ENCODE measurements around the gene CYP3A5. TPM values are rescaled to one million over a fixed set of nuclear protein-coding genes. Genes with fewer than 3 reads are reported as not detected.
A peak's percentile ranks its signal among the peaks of the same experiment; 100 is the strongest.
"Not testable (repeated sequence)": the region's sequence is repeated elsewhere in the genome, so short reads cannot be mapped to it uniquely, and the experiment has no call there.

Gene CYP3A5
- total RNA-seq, 1 experiment from 2014 or later, result not detected

GRCh38 chr7:99639267-99639666 lies 40.5 kb downstream of the CYP3A5 start:
- intact Hi-C loops (cut with micrococcal nuclease), result no loop called here
- Histone ChIP-seq H3K27me3 (ENCODE audit: low read length) (no peaks in the 10 kb centered on the region), H3F3A (ENCODE audit: low read length, unreplicated experiment) (no peaks in the 10 kb centered on the region), H3K9me3 (ENCODE audit: low read length) (no peaks in the 10 kb centered on the region), H3K4me1 (ENCODE audit: insufficient read depth, low read length) (peaks cover 6% of the 10 kb centered on the region), H3K27ac (ENCODE audit: low read length) (no peak overlapping the region), H3K36me3 (ENCODE audit: low read depth, low read length) (no peaks in the 10 kb centered on the region), H3K4me2 (ENCODE audit: low read length) (no peak overlapping the region), H3K79me2 (ENCODE audit: low read length) (no peaks in the 10 kb centered on the region), H3K4me3 (ENCODE audit: low read length) (no peak overlapping the region), H4K20me1 (ENCODE audit: low read length) (no peaks in the 10 kb centered on the region), H2AFZ (ENCODE audit: low read length) (no peak overlapping the region), H3K9ac (ENCODE audit: low read length) (no peak overlapping the region), H3K9me2 (replicated peaks; ENCODE audit: low read length) (no peaks in the 10 kb centered on the region)
- ATAC-seq, result no peak
- TF ChIP-seq EZH2 (IDR thresholded peaks at IDR 0.05; ENCODE audit: low read length, unreplicated experiment) (no peak), CTCF (conservative IDR thresholded peaks at IDR 0.05; ENCODE audit: low read depth, low read length) (no peak), EZH2phosphoT487 (IDR thresholded peaks at IDR 0.05; ENCODE audit: borderline replicate concordance, low read length) (no peak)
- DNase-seq, result no peak
- POLR2A ChIA-PET (ENCODE audit: unreplicated experiment), result no interaction called here
- CTCF ChIA-PET, result no interaction called here
- BruUV-seq (replicated peaks), result no TSS peak

- Histone ChIP-seq H3K36me3 (ENCODE audit: low read depth, low read length) (no peaks in the 10 kb centered on the region), H3K79me2 (ENCODE audit: low read length) (no peaks in the 10 kb centered on the region), H4K20me1 (ENCODE audit: low read length) (no peaks in the 10 kb centered on the region), H3K4me1 (ENCODE audit: insufficient read depth, low read length) (peaks cover 6% of the 10 kb centered on the region; the same call in 1 of the 2 replicates), H3K9me2 (replicated peaks; ENCODE audit: low read length) (no peaks in the 10 kb centered on the region), H2AFZ (ENCODE audit: low read length) (no peak overlapping the region), H3K9ac (ENCODE audit: low read length) (no peak overlapping the region), H3K9me3 (ENCODE audit: low read length) (no peaks in the 10 kb centered on the region), H3K4me2 (ENCODE audit: low read length) (no peak overlapping the region), H3F3A (ENCODE audit: low read length, unreplicated experiment) (no peaks in the 10 kb centered on the region), H3K27me3 (ENCODE audit: low read length) (no peaks in the 10 kb centered on the region), H3K27ac (ENCODE audit: low read length) (no peak overlapping the region), H3K4me3 (ENCODE audit: low read length) (no peak overlapping the region)
- no TSS peak for BruUV-seq (replicated peaks)
- POLR2A ChIA-PET (ENCODE audit: unreplicated experiment), result no interaction called here
- intact Hi-C loops (cut with micrococcal nuclease), result no loop called here
- no peak for DNase-seq
- TF ChIP-seq EZH2phosphoT487 (IDR thresholded peaks at IDR 0.05; ENCODE audit: borderline replicate concordance, low read length), result no peak
- TF ChIP-seq CTCF (conservative IDR thresholded peaks at IDR 0.05; ENCODE audit: low read depth, low read length), result no peak
- TF ChIP-seq EZH2 (IDR thresholded peaks at IDR 0.05; ENCODE audit: low read length, unreplicated experiment), result no peak
- ATAC-seq, result no peak
- CTCF ChIA-PET, result no interaction called here
These were observed 41.1 kb downstream of the CYP3A5 start for GRCh38 chr7:99638731-99639130.

DNA sequence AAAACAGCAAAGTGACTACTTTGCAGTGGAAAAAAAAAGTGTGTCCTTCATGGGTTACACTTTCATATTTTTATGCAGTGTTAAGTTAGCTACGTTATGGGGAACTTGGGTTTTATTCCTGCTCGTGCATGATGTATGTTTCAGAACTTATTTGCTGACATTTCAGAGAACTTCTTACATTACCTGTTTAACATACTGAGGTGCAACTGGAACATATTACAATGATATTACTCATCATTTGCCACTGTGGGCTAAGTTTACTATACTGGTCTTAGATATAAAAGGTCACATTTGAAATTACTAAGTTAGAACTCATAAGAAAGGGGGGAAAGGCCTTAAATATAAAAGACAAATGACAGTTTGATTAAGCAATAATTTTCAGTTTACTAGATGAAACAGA lies 42.4 kb downstream of the CYP3A5 start:
- intact Hi-C loops (cut with micrococcal nuclease); H3K27me3 ChIP-seq (ENCODE audit: low read length); POLR2A ChIA-PET (ENCODE audit: unreplicated experiment); H3K9me3 ChIP-seq (ENCODE audit: low read length); H3F3A ChIP-seq (ENCODE audit: low read length, unreplicated experiment); H4K20me1 ChIP-seq (ENCODE audit: low read length); H3K9me2 ChIP-seq (replicated peaks; ENCODE audit: low read length); H3K4me3 ChIP-seq (ENCODE audit: low read length); CTCF ChIA-PET; H3K4me1 ChIP-seq (ENCODE audit: insufficient read depth, low read length); BruUV-seq (replicated peaks); H2AFZ ChIP-seq (ENCODE audit: low read length); H3K4me2 ChIP-seq (ENCODE audit: low read length); H3K9ac ChIP-seq (ENCODE audit: low read length); H3K79me2 ChIP-seq (ENCODE audit: low read length); H3K36me3 ChIP-seq (ENCODE audit: low read depth, low read length); H3K27ac ChIP-seq (ENCODE audit: low read length): not testable (repeated sequence)
- DNase-seq (peak; percentile 33), ATAC-seq (0 out of 2 replicates have a peak, but pooled peaks have one; percentile 27)

Measured in PC-3 (cell line).